Brain pericyte (primary cell): ENCODE measurements around the gene CPT1B.
A peak's percentile ranks its signal among the peaks of the same experiment; 100 is the strongest.

Experiments used
- DNase-seq: peaks from one replicate; pipeline ENCODE4 v3.0.0-alpha.2; 2012; ENCODE audit warnings: low read depth, low spot score

CPT1B gene

DNA sequence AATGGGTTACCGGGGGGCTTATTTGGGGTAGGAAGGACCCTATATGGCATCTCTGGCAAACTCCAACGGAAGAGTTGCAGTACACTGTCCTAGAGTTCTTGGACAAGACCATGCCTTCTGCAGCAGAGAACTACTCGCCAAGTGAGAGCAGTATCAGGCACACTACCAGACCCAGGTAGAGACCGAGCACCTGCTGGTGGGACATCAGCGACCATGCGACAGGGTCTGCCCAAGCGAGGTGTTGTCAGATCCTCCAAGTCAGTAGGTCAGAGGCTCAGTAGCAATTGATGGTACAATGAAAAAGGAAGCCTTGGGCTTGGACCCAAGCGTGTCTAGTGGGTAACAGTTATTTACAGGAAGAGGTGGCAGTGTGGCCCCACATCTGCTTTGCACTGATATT, 7.6 kb upstream of the CPT1B start:
- no peak for DNase-seq

DNA sequence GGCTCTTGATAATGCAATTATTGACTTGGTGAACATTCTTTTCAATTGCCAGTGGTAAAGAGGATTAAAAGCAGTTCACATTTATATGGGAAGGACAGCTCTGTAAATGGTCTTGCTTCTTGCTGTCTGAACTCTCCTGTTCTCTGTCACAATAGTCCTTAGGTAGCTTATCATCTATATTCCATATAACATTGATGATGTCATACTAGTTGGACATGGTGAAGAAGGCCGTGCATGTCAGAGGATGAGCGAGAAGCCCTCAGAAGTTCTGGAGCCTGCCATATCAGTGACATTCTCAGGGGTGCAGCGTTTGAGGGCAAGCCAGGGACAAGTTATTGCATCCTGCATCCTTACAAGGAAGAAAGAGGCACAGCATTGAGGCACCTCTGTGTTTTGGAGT, 7.0 kb upstream of the CPT1B start:
- no peak for DNase-seq

DNA sequence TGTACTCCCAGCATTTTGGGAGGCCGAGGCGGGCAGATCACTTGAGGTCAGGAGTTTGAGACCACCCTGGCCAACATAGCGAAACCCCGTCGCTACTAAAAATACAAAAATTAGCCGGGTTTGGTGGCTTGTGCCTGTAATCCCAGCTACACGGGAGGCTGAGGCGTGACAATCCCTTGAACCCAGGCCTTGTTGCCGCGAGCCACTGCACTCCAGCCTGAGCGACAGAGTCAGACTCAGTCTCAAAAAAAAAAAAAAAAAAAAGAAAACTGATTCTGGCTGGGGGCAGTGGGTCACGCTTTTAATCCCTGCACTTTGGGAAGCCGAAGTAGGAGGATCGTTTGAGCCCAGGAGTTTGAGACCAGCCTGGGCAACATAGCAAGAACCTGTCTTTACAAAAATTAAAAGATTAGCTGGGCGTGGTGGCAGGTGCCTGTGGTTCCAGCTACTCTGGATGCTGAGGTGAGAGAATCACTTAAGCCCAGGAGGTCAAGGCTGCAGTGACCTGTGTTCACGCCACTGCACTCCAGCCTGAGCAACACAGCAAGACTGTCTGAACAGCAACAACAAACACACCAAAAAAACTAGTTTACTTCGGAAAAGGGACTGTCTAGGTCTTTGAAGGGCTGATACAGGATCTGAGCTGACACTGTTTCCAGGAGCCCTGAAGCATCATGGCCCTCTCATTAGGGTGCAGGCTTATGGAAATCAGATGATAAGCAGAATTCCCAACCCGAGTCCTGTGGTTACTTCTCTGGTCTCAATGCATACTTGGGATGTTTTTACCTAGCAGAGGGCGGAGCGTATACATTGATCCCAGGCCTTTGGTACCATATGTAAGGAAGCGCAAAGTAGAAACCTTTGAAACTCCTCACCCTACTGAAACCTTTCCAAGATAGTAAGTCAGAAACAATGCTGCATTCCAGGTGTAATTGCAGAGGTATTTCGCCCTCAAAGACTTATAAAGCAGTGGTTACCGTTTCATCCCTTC, 6.2 kb upstream of the CPT1B start:
- DNase-seq = no peak

DNA sequence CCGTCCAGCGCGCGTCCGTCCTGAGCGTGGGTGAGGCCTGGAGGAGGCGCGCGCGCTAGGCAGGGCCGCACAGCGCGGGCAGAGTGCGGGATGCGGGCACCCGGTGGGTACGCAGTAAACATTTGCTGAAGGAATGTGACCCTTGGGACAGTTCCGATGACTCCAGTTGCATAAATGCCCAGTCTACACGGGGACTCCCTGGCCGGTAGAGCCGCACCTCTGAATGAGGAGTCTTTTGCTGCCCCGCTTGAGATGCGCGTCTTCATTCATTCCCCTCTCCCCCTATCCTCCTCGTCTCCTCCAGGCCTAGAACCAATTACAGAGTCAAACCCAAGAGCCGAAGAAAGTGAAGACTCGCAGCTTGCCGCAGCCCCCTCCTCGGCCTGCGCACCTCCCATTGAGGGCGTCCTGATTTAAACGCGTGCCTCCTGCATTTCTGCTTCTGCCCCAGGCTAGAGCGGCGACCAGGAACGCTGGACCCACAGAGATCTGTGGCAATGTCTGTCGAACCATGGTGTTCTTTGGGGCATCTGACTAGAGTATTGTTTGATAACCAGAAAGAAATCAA, 5.2 kb upstream of the CPT1B start:
- no peak for DNase-seq

DNA sequence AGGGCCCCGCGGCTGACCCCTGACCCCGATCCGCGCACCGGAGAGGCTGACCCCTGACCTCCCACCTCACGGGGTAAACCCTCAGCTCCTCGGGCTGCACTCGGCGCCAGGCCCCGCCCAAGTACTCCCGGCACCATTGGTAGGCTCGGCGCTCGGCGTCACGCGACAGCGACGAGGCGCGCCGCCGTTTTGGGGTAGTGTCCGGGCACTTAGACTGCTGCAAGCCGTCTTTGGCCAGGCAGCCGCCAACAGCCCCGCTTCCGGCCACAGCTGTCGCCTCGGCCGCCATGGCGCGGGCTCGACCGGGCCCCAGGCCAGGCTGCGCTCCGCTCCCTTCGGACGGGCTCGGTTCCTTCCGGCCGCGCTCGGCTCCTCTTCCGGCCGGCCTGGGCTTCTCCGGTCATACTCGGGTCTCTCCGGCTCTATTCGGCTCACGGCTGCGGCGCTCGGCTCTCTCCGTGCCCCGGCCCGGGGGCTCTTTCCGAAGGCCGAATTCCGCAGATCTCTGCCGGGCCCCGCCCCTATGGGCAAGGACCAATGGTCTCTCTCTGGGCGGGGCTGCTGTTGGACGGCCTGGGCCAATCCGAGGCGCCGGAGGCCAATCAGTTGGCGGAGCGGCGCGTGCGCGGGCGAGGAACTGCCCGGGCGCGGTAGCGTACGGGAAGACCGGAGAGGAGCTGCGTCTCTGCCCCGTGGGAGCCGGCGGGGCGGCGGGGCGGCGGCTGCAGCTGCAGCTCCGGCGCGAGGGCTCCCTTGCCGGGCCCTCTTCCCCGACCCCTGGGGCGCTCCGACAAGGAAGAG, 4.5 kb upstream of the CPT1B start, which contains the start of gene CHKB:
CHKB (minus strand) TSS at position 357 of the 801 bp plus-strand sequence; CDS start at position 289, 68 bp downstream.
- peak; percentile 91 for DNase-seq

DNA sequence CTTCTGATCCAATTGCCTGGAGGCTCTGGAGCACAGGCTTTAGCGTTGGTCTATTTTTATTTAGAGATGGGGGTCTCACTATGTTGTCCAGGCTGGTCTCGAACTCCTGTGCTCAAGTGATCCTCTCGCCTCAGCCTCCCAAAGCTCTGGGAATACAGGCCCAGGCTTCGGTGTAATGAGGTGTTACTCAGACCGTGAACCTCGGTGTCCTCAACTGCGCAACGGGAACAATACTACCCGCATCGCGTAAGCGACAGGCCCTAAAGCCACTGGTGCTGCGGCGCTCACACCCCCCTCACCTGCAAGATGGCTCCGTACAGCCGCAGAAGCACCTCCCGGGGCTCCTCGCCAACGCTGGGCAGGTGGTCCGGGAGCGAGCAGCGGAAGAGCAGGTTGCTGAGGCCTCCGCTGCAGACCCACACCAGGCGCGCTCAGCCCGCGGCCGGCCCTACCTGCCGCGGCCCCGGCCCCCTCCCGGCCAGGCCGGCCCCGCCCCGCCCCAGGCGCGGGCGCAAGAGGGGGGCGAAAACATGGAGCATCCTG, 3.8 kb upstream of the CPT1B start:
- no peak for DNase-seq

DNA sequence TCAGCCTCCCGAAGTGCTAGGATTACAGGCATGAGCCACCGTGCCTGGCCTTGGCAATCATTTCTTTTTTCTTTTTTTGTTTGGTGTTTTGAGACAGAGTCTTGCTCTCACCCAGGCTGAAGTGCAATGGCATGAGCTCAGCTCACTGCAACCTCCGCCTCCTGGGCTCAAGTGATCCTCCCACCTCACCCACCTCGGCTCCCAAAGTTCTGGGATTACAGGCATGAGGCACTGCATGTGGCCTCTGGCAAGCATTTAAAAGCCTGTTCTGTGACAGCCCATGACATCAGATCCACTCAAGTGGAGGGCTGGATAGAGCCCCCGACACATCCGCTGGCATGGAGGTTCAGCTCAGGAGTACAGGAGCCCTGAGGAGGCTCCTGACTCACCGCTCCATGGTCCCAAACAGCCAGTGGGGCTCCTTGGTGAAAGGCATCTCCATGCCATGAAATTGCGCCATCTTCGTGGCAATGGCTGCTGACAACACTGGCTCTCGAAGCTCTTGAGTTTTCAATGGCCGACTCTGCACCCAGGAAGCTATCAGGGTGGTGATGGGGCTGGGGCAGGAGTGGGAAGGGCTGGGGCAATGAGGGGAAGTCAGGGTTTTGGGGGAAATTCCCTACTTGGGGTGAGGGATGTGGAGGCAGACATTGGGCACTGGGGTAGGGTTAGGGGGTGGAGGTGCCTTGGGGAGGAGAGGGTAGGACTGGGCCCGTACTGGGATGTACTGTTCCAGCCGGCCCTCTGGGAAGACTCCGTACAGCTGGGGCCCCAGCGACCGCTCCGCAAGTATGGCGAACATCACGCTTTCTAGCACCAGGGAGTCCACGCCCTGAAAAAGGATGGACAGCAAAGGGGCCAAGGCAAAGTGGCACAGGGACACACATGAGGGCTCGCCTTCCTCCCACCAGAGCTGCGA, 3.1 kb upstream of the CPT1B start:
- no peak for DNase-seq

DNA sequence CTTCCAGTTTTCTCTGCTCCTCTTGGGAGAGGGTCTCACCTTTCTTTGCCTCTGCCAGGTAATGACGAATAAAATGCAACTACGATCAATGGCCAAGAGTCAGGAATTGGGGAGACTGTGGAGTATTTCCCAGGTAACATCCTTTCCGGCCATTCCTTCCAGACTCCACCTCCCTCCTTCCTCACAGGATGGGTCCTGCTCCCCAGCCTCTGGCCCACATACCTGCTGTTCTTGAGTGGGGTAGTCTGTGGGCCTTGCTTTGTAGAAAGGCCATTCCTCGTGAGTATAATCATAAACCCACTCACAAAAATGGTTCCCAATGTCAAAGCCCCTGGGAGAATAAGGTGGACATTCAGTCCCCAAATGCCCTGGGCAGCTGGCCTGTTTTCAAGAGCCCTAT, 1.5 kb upstream of the CPT1B start:
- DNase-seq = no peak

DNA sequence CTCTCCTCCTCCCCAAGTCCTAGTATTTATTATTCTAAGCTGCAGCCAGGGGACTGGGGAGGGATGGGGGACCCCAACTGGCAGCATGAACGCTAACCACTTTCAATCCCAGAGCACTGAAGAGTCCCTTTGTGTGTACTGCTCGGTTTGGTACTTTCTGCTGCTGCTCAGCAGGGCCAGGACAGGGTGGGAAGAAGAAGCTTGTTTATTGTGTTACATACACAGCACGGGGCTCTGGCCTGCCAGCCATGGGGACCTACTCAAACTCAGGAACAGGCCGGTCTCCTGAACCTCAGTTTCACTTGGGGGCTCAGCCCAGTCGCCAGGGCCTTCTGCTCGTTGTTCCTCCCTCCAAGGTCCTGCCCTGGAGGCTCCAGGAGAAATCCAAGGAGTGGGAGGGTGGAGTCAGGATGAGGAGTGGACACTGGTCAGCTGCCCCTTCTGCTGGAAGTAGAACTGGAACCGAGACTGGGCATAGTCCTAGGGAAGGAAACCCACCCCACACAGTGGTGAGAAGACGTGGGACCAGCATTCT, 616 bp upstream of the CPT1B start:
- DNase-seq = no peak

DNA sequence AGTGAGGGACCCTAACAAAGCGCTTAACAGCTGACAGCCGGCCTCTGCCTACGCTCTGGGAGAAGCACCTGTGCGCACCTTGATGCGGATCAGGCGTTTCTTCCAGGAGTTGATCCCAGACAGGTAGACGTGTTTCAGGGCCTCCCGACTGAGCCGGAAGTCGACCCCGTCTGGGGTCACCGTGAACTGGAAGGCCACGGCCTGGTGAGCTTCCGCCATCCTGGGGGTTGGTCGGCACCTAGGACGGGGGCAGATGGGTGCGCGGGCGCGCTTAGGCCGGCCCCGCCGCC, 585 bp downstream of the CPT1B start:
- no peak for DNase-seq

DNA sequence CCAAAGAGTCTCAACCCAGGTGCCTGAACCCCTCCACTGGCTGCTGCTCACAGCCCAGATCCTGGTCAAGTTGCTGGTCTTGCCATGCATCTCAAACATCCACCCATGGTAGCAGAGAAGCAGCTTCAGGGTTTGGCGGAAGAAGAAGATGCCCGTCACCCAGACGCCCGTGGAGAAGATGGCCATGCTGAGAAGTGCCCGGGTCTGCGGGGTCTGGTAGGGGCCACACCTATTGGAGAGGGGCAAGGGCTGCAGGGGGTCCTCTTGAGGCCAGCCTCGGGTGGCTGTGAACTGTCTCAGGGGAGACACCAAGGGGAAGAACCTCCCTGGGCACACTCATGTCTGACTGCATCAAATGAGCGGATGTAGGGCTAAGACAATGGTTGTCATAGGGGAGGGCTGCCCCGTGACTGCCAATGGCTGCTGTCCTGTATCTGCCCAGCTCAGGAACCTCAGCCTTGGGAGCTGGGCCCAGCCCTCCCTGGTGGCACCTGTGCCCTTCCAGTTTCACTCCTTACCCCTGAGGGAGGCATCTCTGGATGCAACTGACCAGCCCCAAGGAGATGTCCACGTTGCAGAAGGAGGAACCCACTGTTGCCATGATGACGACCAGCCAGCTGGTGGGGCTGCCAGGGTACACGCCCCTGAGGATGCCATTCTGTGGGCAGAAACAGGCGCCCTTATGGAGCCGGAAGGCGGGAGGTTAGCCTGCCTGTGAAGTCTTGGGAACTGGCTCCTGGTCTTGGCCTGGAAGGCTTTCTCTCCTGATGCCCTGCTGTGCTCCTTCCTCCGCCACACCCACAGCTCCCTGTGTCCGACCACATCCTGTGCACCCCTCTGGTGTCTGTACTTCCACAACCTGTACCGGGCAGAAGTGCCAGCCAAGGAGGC, 1.2 kb downstream of the CPT1B start:
- DNase-seq = no peak

DNA sequence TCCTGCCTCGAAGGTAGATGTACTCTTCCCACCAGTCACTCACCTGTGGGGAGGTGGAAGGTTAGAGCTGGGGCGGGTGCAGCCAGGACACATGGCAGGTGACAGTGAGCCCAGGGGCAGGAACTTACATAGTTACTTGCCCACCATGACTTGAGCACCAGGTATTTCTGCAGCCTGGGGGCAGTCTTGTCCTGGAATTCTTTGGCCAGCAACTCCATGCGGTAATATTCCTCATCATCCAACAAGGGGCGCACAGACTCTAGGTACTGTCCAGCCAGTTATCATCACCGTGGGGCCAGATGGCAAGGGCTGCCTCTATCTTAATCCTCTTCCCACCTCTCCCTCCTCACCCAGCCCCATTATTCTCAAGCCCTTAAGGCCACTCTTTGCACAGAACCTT, 2.2 kb downstream of the CPT1B start:
- no peak for DNase-seq

DNA sequence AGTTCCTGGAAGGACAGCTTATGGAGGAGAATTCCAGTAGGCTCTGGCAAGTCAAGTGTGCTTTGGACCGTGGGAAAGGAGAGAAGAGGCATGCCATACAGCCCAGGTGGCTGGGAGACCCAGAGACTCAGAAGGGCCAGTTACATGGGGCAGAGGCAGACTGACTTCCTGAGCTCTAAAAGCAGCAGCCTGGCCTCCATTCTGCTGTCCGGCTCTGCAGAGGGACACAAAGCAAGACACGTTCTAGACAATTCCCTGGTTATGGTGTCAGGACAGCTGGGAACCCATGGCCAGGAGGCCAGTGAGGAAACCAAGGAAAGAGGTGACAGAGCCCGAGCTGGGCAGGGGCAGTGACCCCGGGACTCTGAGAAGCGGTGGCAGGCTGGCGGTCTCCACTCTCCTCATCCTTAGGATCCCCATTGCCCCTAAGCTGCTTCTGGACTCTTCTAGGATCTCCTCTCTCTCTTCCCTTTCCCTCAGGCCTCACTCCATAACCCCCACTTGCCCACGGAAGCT, 2.7 kb downstream of the CPT1B start:
- no peak for DNase-seq

DNA sequence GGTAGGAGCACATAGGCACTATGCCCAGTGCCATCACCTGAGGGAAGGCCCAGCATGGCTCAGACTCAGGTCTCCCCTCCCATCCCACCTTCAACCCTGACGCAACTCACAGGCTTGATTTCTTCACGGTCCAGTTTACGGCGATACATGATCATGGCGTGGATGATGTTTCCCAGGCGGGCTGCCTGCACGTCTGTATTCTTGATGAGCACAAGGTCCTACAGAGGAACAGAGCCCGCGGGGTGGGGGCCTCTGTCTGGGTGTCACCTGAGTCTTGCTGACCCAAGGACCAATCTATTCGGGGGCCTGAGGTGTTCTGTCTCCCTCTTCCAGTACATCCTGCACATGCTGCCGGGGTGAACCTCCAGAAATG, 3.9 kb downstream of the CPT1B start:
- no peak for DNase-seq

DNA sequence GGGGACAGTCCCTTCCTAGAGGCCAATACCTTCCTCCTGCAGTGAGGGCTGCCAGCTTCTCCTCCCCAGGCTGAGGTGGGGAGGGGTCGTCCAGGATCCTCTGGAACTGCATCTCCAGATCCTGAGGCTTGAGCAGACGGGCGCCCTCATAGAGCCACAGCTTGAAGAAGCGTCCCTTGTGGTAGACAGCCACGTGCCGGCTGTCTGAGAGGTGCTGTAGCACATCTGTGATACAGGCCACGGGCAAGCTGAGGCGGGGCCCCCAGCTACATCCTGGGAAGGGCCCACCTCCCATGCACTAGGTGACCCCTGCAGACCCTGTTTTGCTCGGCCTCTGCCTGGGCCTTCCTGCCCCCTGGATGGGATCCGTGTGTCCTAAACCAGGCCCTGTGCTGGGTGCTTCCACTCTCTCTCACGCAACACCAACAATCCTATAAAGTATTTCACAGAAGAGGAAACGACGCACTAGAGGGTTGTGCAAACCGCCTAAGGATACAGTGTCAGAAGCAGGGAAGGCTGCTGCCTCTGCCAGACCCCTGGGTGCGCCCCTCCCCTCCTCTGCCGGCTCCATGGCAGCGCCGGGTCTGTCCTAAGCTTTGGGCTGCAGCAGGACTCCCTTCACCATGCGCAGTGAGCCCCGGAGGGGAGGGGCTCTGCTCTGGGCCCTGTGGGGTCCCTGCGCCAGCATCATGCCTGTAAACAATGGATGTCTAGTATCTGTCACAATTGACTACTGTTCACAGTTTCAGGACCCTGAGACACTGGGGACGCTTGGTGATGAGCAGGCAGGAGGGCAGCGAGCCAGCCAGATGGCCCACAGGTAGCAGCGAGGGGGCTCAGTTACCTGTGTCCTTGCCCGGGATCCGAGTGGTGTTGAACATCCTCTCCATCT, 4.5 kb downstream of the CPT1B start:
- no peak for DNase-seq

DNA sequence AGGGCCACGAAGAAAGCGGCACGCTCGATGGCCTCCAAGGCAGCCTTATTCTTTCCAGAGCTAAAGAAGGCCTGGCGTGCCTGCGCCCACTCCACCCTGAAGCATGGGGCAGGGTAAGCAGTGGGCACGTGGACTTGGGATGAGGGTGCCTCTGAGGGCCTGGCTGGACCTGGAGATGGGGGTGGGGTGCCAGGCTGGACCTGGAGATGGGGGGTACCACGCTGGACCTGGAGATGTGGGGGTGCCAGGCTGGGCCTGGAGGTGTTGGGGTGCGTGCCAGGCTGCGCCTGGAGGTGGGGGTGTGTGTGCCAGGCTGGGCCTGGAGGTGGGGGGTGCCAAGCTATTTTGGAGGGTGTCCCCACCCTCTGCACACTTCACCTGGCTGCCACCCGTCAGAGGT, 5.3 kb downstream of the CPT1B start:
- no peak for DNase-seq

DNA sequence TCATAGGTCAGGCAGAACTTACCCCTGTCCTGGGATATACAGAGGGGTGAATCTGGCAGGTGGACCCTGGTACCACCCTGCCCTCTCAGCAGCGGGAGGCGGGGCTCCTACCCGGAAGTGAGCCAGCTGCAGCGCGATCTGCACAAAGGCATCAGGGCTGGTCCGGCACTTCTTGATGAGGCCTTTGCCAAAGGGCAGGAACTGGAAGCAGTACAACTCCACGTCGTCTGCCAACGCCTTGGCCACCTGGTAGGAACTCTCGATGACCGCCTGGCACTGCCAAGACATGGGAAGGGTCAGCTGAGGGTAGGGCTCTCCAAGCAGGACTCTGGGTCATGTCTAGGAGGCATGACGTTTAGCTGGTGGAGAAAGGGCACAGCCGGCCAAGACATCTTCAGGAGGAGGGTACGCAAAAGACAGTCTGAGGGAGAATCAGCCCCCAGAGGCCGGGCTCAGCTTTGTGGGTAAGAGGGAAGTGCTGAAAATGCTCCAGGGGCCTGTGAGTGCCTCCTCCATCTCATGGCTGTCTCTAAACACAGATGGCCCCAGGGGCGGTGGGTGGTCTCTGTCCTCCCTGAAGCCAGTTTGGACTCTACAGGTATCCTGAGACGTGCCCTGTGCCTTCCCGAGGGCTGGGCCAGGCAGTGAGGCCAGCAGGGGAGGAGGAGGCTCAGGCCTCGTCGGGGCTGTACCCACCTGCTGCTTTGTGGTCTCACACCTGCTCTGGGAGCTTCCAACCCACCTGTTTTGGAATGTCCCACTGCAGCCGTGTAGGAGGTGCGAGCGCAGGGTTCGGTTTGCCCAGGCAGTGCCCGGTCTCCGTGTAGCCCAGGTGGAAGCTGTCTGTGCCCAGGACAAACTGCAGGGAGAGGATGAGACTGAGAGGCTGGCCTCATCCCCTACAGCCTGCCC, 6.7 kb downstream of the CPT1B start:
- DNase-seq = no peak

DNA sequence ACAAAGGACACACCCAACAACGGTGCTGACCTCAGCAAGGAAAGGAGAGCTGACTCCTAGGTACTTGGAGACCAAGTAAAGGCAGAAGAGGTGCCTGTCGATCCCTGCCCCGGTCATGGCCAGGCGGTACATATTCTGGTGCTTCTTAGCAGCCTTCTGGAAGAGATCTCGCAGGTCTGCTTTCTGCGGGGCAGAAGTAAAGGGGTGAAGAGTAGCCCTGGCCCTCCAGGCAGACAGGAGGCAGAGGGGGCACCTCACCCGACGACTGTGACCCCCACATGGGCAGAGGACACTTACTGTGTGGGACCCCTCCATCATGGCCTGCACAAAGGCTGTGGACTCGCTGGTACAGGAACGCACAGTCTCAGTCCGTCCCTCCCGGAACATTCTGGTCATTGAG, 7.4 kb downstream of the CPT1B start:
- no peak for DNase-seq
